Measurements from ENCODE around the gene ATP8B3. TPM values are rescaled to one million over a fixed set of nuclear protein-coding genes. Genes with fewer than 3 reads are reported as not detected.

The ATP8B3 gene
- total and polyA plus RNA-seq, 2 experiments from 2014 or later: 2.1 to 6.0 TPM

DNA sequence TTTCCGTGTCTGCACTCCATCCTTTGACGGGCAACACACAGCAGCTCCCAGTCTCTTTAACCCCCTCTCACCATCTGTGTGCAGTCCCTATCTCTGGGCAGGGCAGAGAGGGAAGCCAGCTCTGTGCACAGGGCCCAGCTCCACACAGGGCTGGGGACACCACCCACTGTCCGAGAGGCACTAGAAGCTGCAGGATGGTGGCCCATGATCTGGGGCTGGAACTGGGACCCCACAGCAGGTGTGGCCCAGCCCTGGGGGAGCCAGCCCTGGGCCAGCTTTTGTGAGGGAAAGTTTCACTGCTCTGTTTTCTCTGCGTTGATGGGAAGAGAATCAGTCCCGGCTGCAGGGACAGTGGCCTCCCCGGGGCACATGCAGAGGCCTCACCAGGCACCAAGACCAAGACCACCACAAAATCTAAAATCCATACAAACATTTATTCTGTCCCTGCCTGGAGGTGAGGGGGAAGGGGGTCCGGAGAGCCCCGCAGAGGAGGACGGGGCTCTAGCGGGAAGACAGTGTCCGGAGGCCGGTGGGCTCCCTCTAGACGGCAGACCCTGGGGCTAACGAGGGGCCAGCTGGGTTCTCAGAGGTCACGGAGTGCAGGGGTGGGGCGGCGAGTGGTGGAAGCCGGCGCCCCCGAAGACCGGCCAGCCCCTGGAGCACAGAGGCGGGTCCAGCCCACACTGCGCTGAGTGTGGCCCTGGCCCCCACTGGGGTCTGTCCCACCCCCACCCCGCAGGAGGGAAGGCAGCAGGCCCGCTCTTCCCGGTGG lies 2.9 kb upstream of the ATP8B3 start:
- Histone ChIP-seq H3K27ac (ENCODE audit: low read depth) (no peak overlapping the region), H3K4me3 (no peak overlapping the region), H3F3A (replicated peaks; ENCODE audit: low read depth) (0 out of 2 replicates have a peak, but pooled peaks cover 5% of the 10 kb centered on the region), H4K20me1 (replicated peaks; ENCODE audit: insufficient read depth) (no peaks in the 10 kb centered on the region), H3K79me2 (replicated peaks; ENCODE audit: insufficient read depth) (no peaks in the 10 kb centered on the region), H3K9me2 (ENCODE audit: insufficient read depth) (no peaks in the 10 kb centered on the region), H2AFZ (no peak overlapping the region), H3K36me3 (ENCODE audit: insufficient read depth) (no peaks in the 10 kb centered on the region; the same call in 1 of the 2 replicates), H3K4me1 (ENCODE audit: insufficient read depth) (no peaks in the 10 kb centered on the region), H3K4me2 (no peak overlapping the region), H3K27me3 (ENCODE audit: insufficient read depth) (no peaks in the 10 kb centered on the region)
- TF ChIP-seq, protein P1, sequence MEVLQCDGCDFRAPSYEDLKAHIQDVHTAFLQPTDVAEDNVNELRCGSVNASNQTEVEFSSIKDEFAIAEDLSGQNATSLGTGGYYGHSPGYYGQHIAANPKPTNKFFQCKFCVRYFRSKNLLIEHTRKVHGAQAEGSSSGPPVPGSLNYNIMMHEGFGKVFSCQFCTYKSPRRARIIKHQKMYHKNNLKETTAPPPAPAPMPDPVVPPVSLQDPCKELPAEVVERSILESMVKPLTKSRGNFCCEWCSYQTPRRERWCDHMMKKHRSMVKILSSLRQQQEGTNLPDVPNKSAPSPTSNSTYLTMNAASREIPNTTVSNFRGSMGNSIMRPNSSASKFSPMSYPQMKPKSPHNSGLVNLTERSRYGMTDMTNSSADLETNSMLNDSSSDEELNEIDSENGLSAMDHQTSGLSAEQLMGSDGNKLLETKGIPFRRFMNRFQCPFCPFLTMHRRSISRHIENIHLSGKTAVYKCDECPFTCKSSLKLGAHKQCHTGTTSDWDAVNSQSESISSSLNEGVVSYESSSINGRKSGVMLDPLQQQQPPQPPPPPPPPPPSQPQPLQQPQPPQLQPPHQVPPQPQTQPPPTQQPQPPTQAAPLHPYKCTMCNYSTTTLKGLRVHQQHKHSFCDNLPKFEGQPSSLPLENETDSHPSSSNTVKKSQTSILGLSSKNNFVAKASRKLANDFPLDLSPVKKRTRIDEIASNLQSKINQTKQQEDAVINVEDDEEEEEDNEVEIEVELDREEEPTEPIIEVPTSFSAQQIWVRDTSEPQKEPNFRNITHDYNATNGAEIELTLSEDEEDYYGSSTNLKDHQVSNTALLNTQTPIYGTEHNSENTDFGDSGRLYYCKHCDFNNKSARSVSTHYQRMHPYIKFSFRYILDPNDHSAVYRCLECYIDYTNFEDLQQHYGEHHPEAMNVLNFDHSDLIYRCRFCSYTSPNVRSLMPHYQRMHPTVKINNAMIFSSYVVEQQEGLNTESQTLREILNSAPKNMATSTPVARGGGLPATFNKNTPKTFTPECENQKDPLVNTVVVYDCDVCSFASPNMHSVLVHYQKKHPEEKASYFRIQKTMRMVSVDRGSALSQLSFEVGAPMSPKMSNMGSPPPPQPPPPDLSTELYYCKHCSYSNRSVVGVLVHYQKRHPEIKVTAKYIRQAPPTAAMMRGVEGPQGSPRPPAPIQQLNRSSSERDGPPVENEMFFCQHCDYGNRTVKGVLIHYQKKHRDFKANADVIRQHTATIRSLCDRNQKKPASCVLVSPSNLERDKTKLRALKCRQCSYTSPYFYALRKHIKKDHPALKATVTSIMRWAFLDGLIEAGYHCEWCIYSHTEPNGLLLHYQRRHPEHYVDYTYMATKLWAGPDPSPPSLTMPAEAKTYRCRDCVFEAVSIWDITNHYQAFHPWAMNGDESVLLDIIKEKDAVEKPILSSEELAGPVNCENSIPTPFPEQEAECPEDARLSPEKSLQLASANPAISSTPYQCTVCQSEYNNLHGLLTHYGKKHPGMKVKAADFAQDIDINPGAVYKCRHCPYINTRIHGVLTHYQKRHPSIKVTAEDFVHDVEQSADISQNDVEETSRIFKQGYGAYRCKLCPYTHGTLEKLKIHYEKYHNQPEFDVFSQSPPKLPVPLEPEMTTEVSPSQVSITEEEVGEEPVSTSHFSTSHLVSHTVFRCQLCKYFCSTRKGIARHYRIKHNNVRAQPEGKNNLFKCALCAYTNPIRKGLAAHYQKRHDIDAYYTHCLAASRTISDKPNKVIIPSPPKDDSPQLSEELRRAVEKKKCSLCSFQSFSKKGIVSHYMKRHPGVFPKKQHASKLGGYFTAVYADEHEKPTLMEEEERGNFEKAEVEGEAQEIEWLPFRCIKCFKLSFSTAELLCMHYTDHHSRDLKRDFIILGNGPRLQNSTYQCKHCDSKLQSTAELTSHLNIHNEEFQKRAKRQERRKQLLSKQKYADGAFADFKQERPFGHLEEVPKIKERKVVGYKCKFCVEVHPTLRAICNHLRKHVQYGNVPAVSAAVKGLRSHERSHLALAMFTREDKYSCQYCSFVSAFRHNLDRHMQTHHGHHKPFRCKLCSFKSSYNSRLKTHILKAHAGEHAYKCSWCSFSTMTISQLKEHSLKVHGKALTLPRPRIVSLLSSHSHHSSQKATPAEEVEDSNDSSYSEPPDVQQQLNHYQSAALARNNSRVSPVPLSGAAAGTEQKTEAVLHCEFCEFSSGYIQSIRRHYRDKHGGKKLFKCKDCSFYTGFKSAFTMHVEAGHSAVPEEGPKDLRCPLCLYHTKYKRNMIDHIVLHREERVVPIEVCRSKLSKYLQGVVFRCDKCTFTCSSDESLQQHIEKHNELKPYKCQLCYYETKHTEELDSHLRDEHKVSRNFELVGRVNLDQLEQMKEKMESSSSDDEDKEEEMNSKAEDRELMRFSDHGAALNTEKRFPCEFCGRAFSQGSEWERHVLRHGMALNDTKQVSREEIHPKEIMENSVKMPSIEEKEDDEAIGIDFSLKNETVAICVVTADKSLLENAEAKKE (CRISPR knock-in tag; IDR thresholded peaks at IDR 0.05): no peak
- TF ChIP-seq, protein P2, sequence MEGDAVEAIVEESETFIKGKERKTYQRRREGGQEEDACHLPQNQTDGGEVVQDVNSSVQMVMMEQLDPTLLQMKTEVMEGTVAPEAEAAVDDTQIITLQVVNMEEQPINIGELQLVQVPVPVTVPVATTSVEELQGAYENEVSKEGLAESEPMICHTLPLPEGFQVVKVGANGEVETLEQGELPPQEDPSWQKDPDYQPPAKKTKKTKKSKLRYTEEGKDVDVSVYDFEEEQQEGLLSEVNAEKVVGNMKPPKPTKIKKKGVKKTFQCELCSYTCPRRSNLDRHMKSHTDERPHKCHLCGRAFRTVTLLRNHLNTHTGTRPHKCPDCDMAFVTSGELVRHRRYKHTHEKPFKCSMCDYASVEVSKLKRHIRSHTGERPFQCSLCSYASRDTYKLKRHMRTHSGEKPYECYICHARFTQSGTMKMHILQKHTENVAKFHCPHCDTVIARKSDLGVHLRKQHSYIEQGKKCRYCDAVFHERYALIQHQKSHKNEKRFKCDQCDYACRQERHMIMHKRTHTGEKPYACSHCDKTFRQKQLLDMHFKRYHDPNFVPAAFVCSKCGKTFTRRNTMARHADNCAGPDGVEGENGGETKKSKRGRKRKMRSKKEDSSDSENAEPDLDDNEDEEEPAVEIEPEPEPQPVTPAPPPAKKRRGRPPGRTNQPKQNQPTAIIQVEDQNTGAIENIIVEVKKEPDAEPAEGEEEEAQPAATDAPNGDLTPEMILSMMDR (conservative IDR thresholded peaks at IDR 0.05; ENCODE audit: low read depth in 2 of 2): no peak
- TF ChIP-seq EZH2 (IDR thresholded peaks at IDR 0.05; ENCODE audit: low read depth, unreplicated experiment): no peak
- TF ChIP-seq CREB1 (CRISPR knock-in tag; IDR thresholded peaks at IDR 0.05; ENCODE audit: low read depth): no peak
- no peak for TF ChIP-seq REST (IDR thresholded peaks at IDR 0.05; ENCODE audit: unreplicated experiment)
- no peak for TF ChIP-seq ZNF114 (CRISPR knock-in tag; IDR thresholded peaks at IDR 0.05)
- no peak for TF ChIP-seq STAT1 (IDR thresholded peaks at IDR 0.05; ENCODE audit: unreplicated experiment)
- TF ChIP-seq JUNB (IDR thresholded peaks at IDR 0.05; ENCODE audit: unreplicated experiment): no peak
- no peak for TF ChIP-seq EZH2phosphoT487 (IDR thresholded peaks at IDR 0.05; ENCODE audit: unreplicated experiment)
- no peak for TF ChIP-seq POLR2AphosphoS5 (IDR thresholded peaks at IDR 0.05; ENCODE audit: low read depth)
- TF ChIP-seq ZNF331 (CRISPR knock-in tag; IDR thresholded peaks at IDR 0.05; ENCODE audit: low read depth): no peak
- TF ChIP-seq, protein P3, sequence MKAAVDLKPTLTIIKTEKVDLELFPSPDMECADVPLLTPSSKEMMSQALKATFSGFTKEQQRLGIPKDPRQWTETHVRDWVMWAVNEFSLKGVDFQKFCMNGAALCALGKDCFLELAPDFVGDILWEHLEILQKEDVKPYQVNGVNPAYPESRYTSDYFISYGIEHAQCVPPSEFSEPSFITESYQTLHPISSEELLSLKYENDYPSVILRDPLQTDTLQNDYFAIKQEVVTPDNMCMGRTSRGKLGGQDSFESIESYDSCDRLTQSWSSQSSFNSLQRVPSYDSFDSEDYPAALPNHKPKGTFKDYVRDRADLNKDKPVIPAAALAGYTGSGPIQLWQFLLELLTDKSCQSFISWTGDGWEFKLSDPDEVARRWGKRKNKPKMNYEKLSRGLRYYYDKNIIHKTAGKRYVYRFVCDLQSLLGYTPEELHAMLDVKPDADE (IDR thresholded peaks at IDR 0.05): no peak
- TF ChIP-seq NANOG (IDR thresholded peaks at IDR 0.05; ENCODE audit: borderline replicate concordance): no peak
- Mint-ChIP-seq H3K27me3 (ENCODE audit: insufficient read depth, low read depth, poor library complexity) (peaks cover 18% of the 10 kb centered on the region), H3K36me3 (ENCODE audit: low read depth) (peaks cover 7% of the 10 kb centered on the region), H3K4me3 (no peak overlapping the region), H3K9me3 (no peaks in the 10 kb centered on the region), H3K4me1 (peaks cover 3% of the 10 kb centered on the region; the same call in 2 of the 3 replicates), H3K27ac (no peak overlapping the region)
- no peak for ATAC-seq
- DNase-seq (ENCODE audit: low spot score): no peak

All from GM23338 (cell line).